Glutamatergic neuron (in vitro differentiated cells): Measurements from ENCODE around the gene NRXN3. TPM values are rescaled to one million over a fixed set of nuclear protein-coding genes. Genes with fewer than 3 reads are reported as not detected.

Experiments
- DNase-seq: peaks from one replicate; pipeline ENCODE4 v3.0.0; 2022
- H3K27ac Mint-ChIP-seq: one replicate; pipeline ENCODE4 v1.8.0; 2020; ENCODE audit warnings: mild to moderate bottlenecking, mixed read lengths, inconsistent platforms; ENCODE audit not compliant: unreplicated experiment
- H3K27me3 Mint-ChIP-seq: one replicate; pipeline ENCODE4 v1.8.0; 2020; ENCODE audit warnings: mild to moderate bottlenecking, moderate library complexity, mixed read lengths, inconsistent platforms; ENCODE audit not compliant: unreplicated experiment
- H3K36me3 Mint-ChIP-seq: one replicate; pipeline ENCODE4 v1.8.0; 2020; ENCODE audit warnings: mild to moderate bottlenecking, mixed read lengths, inconsistent platforms; ENCODE audit not compliant: unreplicated experiment
- H3K4me1 Mint-ChIP-seq: one replicate; pipeline ENCODE4 v1.8.0; 2020; ENCODE audit warnings: mild to moderate bottlenecking, low read depth, mixed read lengths, inconsistent platforms; ENCODE audit not compliant: unreplicated experiment
- H3K4me3 Mint-ChIP-seq: one replicate; pipeline ENCODE4 v1.8.0; 2020; ENCODE audit warnings: mild to moderate bottlenecking, mixed read lengths, inconsistent platforms; ENCODE audit not compliant: unreplicated experiment
- H3K9me3 Mint-ChIP-seq: one replicate; pipeline ENCODE4 v1.8.0; 2020; ENCODE audit warnings: mild to moderate bottlenecking, moderate library complexity, mixed read lengths, inconsistent platforms; ENCODE audit not compliant: unreplicated experiment
- total RNA-seq: library from RNA; stranded (reverse); fragmentation: NEBNext Ultra II Directional; extraction: Animal tissue kit (Norgen Biotek cat#: 25700); gene quantifications from one replicate; pipeline ENCODE4 v1.2.1, GENCODE V29; 2021; ENCODE audit not compliant: unreplicated experiment
- TF ChIP-seq, protein P1 (sequence below): fragments of 200-600 bp; sonication (generic); IDR thresholded peaks from one replicate; pipeline ENCODE4 v1.5.0; 2021; ENCODE audit not compliant: partially characterized antibody, unreplicated experiment

NRXN3 gene
- total RNA-seq, 1 donor from 2014 or later = 1.2 TPM

DNA sequence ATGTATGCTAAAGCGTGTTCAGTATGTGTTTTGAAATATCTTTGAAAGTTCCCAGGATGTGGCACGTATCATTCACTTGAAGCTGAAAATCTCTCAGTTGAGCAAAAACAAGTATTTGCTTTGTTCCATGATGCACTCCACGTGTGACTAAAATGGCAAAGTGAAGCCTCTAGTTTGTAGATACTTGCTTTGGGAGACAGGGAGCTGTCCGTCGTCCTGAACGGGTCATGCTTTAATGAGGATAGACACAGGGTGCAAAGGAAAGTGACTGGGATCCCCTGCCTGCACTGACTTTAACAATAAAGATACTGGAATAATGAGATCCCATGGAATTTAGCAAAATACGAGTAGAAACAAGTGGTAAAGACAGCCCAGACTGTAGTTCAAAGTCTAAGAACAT is 991.4 kb downstream of the NRXN3 start:
- H3K36me3 Mint-ChIP-seq = no peaks in the 10 kb centered on the region
- no peak overlapping the region for H3K4me3 Mint-ChIP-seq
- DNase-seq = no peak
- H3K9me3 Mint-ChIP-seq = peaks cover 1% of the 10 kb centered on the region
- no peaks in the 10 kb centered on the region for H3K4me1 Mint-ChIP-seq
- H3K27ac Mint-ChIP-seq = no peak overlapping the region
- TF ChIP-seq, protein P1, sequence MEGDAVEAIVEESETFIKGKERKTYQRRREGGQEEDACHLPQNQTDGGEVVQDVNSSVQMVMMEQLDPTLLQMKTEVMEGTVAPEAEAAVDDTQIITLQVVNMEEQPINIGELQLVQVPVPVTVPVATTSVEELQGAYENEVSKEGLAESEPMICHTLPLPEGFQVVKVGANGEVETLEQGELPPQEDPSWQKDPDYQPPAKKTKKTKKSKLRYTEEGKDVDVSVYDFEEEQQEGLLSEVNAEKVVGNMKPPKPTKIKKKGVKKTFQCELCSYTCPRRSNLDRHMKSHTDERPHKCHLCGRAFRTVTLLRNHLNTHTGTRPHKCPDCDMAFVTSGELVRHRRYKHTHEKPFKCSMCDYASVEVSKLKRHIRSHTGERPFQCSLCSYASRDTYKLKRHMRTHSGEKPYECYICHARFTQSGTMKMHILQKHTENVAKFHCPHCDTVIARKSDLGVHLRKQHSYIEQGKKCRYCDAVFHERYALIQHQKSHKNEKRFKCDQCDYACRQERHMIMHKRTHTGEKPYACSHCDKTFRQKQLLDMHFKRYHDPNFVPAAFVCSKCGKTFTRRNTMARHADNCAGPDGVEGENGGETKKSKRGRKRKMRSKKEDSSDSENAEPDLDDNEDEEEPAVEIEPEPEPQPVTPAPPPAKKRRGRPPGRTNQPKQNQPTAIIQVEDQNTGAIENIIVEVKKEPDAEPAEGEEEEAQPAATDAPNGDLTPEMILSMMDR = no peak
- no peaks in the 10 kb centered on the region for H3K27me3 Mint-ChIP-seq

DNA sequence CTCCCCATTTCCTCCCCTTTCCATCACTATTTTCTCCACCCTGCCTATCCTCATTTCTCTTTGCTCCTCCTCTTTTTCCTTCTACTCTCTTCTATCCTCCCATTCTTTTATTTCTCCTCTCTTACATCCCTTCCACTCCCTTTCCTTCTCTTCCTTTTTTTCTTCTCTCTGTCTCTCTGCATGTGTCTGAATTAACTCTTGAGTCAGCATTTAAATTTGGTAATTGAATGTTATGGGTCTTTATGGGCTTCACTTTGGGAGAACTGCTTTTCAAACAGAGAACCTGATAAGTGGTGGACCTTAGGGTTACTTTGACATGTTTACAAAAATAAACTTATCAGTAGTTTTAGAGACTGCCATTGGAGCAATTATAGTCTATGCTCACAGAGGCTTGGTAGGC is 992.7 kb downstream of the NRXN3 start:
- Mint-ChIP-seq H3K4me3 (no peak overlapping the region), H3K27ac (no peak overlapping the region), H3K4me1 (no peaks in the 10 kb centered on the region)

DNA sequence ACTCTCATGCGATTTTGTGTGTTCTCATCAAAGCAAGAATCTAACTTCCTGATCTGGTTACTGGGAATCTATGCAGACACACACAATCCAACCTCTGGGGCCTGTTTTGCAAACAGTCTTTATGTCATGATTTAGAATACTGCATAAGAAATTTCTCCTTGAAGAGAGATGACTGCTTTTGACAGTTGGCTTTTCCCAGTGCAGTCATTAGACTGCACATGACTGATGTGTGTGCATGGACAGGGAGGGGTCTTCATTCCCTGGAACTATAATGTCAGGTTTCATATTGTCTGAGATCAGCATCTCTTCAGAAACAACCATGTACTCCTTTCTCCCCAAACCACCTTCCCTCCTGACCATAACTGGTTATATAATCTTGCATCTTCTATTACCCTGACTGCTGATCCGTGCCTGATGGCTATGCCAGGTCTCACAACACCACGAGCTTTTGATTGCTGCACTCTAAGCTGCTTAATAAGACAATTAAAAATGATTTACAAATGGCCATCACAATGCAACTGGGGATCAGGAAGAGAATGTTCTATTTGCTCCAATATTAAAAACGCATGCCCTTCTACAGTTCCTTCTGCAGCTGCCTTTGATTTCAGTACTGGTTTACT is 995.4 kb downstream of the NRXN3 start:
- Mint-ChIP-seq H3K27ac (no peak overlapping the region), H3K27me3 (no peaks in the 10 kb centered on the region), H3K9me3 (peaks cover 1% of the 10 kb centered on the region)

More for the DNA sequence above, 992.7 kb downstream of the NRXN3 start:
- no peaks in the 10 kb centered on the region for H3K36me3 Mint-ChIP-seq
- peaks cover 1% of the 10 kb centered on the region for H3K9me3 Mint-ChIP-seq
- no peak for DNase-seq
- TF ChIP-seq, protein P1 = no peak
- H3K27me3 Mint-ChIP-seq = no peaks in the 10 kb centered on the region

DNA sequence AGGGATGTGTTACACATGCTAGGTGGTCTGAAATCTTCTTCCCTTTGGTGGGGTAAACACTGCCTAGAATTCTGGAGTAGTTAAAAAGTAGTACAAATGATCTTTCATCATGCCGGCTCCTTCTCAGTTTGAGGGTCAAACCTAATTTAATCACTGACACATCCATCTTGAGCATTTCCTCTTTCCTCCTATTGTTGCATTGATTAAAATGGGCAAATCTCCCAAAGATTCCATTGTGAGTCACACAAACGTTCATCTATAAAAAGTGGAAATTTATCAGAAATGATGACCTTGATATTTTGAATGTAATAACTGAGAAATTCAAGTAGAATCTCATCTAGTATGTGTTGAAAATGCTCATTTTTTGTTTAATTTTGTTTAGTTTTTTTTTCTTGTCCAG is 996.0 kb downstream of the NRXN3 start:
- H3K9me3 Mint-ChIP-seq = peaks cover 1% of the 10 kb centered on the region
- no peaks in the 10 kb centered on the region for H3K27me3 Mint-ChIP-seq
- H3K36me3 Mint-ChIP-seq = no peaks in the 10 kb centered on the region
- no peak overlapping the region for H3K27ac Mint-ChIP-seq
- TF ChIP-seq, protein P1 = no peak
- no peaks in the 10 kb centered on the region for H3K4me1 Mint-ChIP-seq
- DNase-seq = no peak
- H3K4me3 Mint-ChIP-seq = no peak overlapping the region

More for the DNA sequence above, 995.4 kb downstream of the NRXN3 start:
- DNase-seq = no peak
- no peaks in the 10 kb centered on the region for H3K4me1 Mint-ChIP-seq
- no peak overlapping the region for H3K4me3 Mint-ChIP-seq
- TF ChIP-seq, protein P1 = no peak
- H3K36me3 Mint-ChIP-seq = no peaks in the 10 kb centered on the region

DNA sequence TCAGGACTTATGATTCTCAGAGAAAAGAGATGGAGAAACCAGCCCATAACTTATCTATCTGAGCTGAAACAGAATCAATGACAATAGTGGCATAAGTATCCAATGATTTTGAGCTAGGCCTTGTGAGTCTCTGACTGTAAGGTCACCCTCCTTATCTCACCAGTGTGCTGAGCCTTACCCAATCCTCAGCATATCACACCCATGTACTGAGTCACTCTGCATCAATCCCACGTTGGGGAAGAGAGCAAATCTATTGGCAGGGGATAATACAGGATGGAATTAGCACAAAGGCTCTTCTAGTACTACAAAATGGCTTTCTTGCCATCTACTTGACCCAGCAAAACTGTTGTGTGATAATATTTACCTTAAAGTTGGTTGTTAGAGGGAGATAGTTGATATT is 997.8 kb downstream of the NRXN3 start:
- H3K4me3 Mint-ChIP-seq = no peak overlapping the region
- H3K27me3 Mint-ChIP-seq = no peaks in the 10 kb centered on the region
- no peak overlapping the region for H3K27ac Mint-ChIP-seq
- TF ChIP-seq, protein P1 = no peak
- no peaks in the 10 kb centered on the region for H3K4me1 Mint-ChIP-seq
- peaks cover 1% of the 10 kb centered on the region for H3K9me3 Mint-ChIP-seq
- no peaks in the 10 kb centered on the region for H3K36me3 Mint-ChIP-seq
- no peak for DNase-seq
